Ammon's horn (tissue), 1 donor: ENCODE results near the gene CRYBG3.
A peak's percentile ranks its signal among the peaks of the same experiment; 100 is the strongest.
"Not testable (repeated sequence)": the region's sequence is repeated elsewhere in the genome, so short reads cannot be mapped to it uniquely, and the experiment has no call there.

Source experiments
- DNase-seq: peaks from one replicate; pipeline ENCODE4 v3.0.0-alpha.2; 2016; ENCODE audit warnings: low spot score

CRYBG3 gene

DNA sequence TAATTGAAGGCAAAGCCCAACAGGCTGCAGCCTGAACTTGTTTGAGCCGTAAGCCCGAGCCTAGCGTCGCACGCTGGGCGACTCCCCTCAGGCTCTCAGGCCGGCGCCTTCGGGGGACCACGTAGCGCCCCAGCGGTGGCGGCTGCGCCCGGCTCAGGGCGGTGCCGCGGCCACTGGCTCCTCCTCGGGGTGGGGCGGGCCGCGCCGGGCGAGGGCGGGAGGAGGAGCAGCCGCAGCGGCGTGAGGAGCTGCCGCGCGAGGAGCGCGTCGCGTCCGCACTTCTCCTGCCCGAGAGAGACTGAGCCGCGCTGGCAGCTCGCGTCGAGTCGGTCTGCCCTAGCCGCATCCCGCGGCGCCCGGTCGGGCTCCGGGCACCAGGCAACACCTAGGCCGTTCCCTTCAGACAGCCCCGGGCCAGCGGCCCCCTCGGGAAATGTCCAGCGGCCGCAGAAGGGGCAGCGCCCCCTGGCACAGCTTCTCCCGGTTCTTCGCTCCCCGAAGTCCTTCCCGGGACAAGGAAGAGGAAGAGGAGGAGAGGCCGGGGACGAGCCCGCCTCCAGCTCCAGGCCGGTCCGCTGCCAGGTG, at the start of gene CRYBG3:
Gene CRYBG3 (plus strand): TSS at position 238 of the 585 bp plus-strand sequence. CDS start 196 bp downstream, at position 434.
- DNase-seq: peak; percentile 91

DNA sequence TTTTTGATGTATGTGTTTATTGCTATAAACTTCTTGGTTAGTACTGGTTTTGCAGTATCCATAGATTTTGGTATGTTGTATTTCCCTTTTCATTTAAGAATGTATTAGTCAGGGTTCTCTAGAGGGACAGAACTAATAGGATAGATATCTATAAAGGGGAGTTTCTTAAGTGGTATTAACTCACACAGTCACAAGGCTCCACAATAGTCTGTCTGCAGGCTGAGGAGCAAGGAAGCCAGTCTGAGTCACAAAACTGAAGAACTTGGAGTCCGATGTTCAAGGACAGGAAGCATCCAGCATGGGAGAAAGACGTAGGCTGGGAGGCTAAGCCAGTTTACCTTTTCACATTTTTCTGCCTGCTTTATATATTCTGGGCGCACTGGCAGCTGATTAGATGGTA, 48.9 kb upstream of the CRYBG3 start:
- no peak for DNase-seq

DNA sequence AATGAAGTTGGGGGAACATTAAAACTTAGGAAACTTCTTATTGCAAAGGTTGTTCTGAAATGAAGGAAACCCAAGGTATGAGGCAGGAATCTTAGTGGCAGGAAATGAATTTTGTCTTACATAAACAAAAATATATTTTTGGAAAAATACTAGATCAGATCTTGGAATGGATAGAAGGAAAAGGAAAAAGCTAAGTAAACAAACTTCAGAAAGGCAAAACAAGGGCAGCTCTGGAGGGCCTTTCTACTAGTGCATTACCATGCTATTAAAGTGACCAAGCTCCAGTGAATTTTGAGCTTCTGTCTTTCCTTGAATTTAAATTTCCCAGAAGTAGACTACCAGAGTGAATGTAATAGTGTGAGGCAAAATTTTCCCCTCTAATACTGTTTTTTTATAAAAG, 43.7 kb upstream of the CRYBG3 start:
- DNase-seq: no peak

DNA sequence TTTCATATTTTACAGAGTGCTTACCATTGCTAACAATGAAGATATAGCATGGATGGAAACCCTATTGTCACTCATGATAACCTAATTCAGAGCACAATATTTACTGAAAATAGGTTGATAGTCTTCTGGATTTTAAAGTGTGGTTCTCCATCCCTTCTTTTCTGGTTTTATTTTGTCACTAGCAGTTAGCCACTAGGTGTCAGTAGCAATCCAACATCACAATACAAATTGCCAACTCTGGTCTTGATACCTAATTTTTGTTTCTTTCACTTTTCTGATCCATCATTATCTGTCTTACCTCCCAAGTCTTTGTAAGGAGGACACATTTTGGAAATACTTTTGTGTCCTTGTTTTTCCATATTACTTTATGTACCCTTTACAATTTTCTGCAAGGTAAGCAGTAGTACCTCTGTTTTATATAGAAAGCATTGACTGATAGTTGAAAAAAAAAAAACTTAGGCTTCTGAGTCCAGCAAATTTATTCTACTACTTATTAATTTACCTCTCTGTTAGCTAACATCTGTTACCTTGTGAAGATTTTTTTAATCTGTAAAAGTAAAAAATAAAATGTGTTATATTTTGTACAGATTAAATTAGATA, 28.3 kb upstream of the CRYBG3 start:
- peak; percentile 81 for DNase-seq

DNA sequence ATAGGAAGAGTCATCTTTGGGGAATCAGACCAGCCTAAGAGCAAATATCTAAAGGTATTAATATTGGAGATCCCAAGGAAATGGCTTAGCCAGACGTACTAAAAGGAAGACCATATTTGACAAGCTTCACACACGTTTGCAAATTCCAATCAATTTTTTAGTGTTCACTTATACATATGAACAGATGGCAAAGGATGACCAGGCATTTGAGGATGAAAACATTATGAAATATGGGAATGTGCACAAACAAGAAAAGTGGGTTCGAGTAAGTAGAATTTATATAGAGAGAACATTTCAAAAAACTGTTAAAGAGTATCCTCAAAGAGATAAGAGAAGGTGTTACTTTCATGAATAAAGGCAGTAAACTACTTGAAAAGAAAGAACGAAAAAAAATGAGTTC, 25.9 kb upstream of the CRYBG3 start:
- DNase-seq: no peak

DNA sequence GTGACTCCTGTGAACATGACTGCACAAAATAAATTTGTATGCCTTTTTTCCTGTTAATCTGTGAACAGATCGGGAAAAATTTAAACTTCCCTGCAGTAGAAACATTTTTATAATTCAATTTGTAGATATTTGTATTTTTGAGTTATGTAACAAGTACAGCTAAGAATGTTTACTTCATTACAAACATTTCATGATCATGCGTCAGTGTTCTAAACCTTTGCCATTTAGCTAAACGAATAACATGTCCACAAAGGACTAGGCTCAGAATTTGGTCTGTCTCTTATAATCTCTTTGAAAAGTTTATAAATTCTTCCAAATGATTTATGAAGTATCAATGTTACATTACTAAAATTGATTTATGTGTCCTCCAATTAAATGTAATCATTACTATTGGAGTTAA, 17.3 kb upstream of the CRYBG3 start:
- DNase-seq: no peak

DNA sequence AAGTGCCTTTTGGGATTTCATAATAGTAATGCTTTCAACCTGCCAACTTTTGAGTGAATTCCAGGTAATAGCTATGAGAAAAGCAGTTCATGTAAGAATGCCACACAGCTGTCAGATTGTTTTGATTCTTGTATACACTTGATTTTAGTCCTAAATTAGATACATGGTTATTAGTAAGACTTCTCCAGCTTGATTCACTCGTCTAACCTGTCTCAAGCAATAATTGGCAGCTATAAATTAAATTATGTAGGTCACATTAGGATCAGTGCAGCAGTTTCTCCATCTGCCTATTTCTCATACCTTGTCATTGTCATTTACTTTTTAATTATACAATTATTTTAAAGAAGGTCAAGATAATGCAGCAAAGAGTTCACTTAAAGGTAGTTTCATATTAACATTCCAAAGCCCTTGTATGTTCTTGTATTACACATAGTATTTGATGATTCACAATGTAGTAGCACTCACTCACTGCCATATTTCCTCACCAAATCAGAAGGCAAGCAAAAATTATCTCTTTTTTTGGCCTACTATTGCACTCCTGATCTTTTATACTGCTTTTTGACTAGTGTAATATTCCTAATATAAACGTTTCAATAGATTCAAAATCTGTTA, 10.9 kb upstream of the CRYBG3 start:
- no peak for DNase-seq

DNA sequence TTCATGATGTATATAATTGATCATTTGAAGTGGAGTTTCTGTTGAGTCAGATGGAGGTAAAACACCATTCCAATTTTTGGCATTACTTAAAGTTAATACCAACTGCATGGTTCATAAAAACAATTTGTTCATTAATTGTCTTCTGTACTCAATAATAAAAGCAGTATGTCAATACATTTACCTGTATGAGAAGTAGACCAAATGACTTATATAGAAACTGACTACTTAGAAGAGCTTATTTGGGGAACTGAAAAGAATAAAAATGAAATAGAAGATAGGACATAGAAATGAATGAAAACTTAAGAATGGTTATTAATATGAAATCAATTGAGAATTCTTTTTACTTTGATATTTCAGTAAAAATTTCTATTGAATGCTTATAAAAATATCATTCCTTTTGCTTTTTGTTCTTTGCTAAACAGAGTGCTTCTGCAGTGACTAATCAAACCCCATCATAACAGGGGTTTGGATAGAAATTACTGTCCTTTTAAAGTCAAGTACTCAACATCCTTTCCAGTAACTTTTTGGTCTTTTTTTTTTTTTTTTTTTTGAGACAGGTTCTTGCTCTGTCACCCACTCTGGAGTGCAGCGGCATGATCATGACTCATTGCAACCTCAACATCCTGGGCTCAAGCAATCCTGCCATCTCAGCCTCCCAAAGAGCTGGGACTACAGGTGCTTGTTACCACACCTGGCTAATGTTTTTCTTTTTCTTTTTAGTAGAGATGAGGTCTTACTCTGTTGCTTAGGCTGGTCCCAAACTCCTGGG, 6.5 kb upstream of the CRYBG3 start:
- no peak for DNase-seq

DNA sequence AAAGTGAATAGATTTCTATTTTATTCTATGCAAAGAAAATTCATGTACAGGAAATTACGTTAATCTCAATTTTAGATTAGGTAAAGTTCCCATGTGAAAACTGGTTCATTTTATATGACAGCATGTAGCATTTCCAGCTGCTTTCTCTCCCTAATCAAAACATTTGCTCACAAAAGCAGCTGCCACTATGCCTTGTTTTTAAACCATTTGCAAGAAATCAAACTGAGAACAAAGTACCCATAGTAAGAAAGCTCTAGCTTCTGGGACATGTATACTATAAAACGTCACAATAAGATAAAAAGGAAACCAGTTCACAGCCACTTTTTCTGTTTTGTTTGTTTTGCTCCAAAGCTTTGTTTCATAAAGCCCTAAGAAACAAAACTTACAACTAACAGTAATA, 5.0 kb upstream of the CRYBG3 start:
- DNase-seq: no peak

DNA sequence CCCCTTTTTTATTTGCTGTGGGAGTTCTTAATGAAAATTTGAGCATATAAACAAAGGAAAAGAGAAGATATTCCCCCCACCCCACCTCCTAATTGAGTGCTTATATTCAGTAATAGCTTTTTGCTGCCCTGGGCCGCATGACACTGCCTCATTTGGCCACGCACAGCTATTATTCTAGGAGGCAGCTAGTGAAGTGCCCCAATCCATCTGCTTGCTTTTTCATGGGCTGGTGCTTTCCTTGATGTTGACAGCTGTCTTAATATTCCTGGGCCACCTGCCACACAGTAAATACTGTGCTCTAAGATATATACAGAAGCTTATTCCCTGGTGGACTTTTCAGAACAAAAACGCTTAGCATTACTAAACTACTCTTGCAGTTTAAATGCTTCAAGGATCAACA, 3.8 kb upstream of the CRYBG3 start:
- peak; percentile 27 for DNase-seq

DNA sequence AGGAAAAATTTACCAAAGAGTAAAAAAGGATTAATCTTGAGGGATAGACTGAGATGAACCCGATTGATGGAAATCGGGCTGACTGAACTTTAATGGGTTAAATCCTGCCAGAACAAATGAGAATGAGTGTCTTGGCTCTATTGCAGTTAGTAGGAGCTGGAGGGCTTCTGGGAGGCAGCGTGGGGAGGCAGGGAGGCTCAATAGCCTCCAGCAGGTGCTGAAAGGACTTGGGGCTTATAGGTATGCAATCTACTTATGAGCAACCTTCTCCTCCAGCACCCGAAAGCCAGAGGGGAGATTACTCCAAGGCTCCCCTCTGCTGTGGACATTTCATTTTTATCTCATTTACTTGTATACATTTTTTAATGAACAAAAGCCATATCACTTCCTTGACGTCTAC, 1.0 kb upstream of the CRYBG3 start:
- no peak for DNase-seq

DNA sequence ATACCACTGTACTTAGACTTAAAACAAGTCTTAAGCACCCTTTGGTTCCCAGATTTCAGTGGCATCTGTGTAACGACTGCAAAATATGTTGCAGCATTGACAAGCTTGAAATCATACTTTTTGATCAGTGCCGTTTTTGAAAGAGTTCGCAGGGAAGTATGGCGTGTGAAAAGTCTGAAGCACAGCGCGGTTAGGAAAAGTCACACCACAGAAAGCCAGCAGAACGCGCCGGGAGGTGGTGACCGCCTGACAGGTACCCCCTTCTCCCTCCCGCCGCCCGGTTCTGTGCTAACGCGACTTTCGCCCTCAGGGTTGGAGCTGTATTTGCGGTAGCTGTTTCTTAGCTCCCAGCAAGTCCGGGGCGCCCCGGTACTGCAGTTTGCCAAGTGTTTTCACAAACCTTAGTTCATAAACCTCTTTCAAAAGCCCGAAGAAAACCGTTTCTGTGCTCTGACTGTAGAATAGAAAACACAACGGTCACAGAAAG, 481 bp upstream of the CRYBG3 start:
- peak; percentile 46 for DNase-seq

DNA sequence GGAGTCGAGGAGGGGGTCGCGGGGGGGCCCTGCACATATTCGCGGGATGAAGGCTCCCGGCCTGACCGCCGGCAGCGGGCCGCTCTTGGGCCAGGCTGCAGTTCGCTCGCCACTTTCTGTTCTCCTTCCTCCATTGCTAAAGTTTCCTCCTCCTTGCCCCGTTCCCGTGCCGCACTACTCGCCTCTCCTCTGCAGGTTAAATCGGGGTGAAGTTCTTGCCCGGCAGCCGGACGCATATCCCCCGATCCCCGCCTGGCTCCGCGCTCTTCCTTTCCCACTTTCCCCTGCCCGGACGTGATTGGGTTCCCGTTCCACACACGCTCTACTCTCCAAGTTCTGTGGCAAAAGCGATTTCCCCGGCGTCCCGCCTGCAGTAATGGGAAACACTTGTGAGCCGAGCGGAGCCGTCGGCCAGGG, 556 bp downstream of the CRYBG3 start:
- peak; percentile 52 for DNase-seq

DNA sequence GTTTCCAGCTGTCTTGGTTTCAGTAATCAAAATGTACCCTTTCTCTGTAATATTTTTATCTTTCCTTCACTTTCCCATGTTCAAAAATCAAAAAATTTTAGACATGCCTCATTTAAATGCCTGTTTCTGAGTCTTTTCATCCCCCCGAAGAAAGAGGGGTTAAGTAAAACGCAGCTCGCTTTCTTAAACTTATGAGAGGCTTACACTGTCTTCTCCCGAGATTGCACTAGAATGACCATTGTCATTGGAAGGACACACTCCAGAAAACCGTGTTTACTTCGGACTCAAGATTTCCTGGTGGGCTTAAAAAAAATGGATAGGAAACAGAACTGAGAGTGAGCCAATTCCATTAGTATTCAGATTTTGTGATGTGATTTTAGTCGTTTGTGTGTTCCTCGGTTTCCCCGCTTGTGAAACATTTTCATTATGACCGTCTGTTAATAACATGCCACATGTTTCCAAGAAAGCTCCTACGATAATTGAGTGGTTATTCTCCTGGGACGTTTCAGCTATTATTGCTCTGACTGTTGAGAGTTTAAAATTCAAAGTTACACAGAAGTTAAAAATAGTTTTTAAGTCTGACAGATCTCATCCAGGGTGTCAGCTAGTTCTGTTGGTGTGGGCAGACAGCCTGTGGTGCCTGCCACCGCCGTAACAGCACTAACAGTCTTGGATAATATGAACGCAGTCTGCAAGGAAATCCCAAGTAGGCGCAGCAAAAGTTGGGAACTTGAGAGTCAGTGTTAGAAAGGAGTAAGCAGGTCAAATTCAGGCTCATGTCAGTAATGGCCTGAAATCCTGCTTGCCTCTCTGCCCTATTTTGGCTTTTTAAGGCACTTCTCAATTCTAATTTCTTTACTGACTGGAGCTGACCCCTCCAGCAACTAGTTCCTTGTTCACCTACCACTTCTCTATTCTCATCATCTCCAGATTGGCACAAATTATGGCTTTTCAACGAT, 1.5 kb downstream of the CRYBG3 start:
- DNase-seq: peak; percentile 48

DNA sequence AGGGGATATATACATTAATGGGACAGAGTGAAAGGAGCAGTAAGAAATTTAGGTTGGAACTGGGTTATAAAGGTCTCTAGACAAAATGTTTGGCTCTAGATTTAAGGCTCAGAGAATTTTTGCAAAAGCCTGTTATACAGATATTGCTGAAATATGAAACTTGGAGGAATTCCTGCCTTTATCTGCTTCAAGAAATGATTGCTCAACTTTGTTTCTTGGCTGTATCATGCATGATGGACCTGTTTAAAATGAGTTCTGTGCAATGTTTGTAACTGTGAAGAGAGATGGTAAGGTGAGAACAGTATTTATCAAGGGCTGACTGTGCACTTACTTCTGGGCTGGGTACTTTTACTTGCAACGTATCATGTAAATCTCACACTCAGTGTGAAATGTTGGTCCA, 3.3 kb downstream of the CRYBG3 start:
- DNase-seq: no peak

DNA sequence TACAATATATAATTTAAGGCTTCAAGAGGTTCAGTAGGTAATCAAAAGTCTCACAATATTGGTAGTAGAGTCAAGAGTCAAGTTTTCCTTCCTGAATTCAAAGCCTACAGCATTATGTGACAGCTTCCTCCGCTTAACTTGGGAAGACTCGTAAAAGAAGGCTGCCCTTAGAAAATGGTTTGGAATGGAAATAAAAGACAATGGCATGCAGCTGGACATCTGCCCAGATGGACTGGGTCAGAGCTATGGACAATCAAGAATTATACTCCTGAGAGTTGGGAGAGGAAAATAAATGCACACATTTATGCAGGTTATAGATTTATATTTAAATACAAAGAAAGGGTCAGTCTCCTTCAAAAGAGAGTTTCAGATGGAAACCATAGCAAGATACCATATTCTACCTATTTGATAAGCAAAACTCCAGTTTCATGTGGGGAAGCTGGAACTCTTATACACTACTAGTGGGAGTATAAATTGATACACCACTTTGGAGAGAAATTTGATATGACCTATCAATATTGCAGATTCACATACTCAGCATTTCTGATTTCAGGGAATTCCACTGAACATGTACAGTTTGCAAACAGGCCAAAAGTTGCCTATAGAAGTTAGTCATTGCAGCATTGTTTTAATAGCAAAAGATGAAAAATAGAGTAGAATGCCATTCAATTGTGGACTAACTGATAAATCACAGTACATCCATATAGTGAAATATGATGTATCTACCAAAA, 6.1 kb downstream of the CRYBG3 start:
- peak; percentile 74 for DNase-seq

DNA sequence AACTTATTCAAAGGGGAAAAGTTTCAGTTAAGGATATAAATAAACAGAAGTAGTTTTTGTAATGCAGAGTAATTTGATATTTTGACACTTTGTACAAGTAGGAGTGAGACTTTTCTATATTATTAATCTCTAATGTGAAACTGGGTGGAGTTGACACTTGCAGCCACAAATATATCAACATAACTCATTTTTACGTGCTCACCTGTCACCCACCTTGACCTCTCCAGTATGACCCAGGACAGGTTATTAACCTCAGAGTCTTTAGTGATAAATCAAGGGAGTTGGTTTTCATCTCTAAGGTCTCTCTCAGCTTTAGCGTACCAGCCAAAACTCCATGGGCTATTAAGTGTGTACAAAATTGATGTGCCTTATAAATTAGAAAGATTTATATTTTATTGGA, 7.4 kb downstream of the CRYBG3 start:
- DNase-seq: no peak

DNA sequence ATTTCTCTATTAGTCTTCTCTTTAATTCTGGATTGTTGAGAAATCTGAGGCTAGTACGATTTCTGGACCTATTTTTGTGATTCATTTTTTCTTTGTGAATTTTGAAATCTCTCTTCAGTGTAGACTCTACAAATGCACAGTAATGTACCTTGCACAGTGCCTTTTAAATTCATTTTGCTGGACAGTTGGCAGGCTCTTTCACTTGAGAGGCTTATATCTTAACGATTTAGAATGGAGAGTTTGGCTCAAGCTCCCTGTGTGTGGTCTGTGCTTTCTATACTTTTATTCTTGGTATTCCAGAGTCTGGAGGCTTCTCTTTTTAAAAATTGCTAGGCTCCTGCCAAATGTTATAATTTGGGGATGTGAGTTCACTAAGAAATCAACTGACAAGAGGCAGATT, 8.8 kb downstream of the CRYBG3 start:
- no peak for DNase-seq

DNA sequence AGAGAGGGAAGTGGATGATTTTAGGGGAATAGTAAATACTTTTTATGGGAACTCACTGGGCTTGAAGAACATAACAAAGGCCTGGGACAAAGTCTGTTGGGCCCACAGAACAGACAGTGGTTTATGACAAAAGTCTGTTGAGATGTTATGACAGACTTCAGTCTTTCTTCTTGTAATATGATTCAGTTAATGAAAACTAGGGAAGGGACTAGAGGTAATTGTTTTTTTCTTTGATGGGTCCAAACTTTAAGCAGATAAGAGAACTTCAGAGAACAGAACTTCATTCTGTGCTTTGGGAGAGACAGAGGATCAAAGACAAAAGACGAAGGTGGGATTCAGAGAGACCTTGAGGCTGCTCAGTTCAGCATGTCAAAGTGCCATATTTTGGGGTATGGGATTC, 9.3 kb downstream of the CRYBG3 start:
- no peak for DNase-seq

DNA sequence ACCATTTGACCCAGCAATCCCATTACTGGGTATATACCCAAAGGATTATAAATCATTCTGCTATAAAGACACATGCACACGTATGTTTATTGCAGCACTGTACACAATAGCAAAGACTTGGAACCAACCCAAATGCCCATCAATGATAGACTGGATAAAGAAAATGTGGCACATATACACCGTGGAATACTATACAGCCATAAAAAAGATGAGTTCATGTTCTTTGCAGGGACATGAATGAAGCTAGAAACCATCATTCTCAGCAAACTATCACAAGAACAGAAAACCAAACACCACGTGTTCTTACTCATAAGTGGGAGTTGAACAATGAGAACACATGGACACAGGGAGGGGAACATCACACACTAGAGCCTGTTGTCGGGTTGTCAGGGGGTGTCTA, 11.4 kb downstream of the CRYBG3 start:
- DNase-seq: not testable (repeated sequence)

DNA sequence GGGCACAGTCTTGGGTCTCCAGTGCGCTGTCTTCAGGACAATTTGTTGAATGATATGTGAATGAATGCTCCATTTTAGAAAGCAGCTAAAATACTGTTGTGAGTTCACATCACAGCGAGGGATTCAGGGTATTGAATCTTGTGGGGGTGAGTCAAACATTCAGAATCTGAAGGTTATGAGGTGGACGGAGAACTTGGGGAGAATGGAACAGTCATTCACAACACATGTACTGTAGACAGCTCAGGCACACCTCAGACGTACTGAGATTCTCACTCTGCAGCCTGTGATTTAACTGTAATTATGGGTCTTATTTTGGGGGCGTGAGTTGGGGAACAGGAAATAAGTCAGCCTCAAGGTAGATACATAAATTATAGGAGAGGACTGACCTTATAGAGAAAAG, 13.9 kb downstream of the CRYBG3 start:
- no peak for DNase-seq
